Activated CD8-positive, alpha-beta memory T cell treated with anti-CD3 and anti-CD28 coated beads for 1 hour (primary cell): ENCODE data around the gene ASXL1.

ENCODE experiments used
- DNase-seq, 2 donors: peaks; one replicate each; pipeline ENCODE4 v3.0.0-alpha.2; 2020; ENCODE audit warnings: low read depth in 1 of 2; ENCODE audit errors: extremely low read depth in 1 of 2

The ASXL1 gene

GRCh38 chr20:32438331-32438858 lies 80.3 kb downstream of the ASXL1 start:
- no peak for DNase-seq

- no peak for DNase-seq
Observed at GRCh38 chr20:32439132-32439829, 81.2 kb downstream of the ASXL1 start.

- DNase-seq: no peak
Observed at GRCh38 chr20:32440069-32440757, 82.1 kb downstream of the ASXL1 start.

- DNase-seq: no peak
Observed at GRCh38 chr20:32440758-32441078, 82.6 kb downstream of the ASXL1 start.

GRCh38 chr20:32441638-32442037 lies 83.5 kb downstream of the ASXL1 start:
- DNase-seq: no peak

- DNase-seq: no peak
Observed at GRCh38 chr20:32442630-32443373, 84.7 kb downstream of the ASXL1 start.

- DNase-seq: no peak
Observed at GRCh38 chr20:32443386-32443974, 85.3 kb downstream of the ASXL1 start.

- DNase-seq: no peak
Observed at GRCh38 chr20:32444474-32445220, 86.5 kb downstream of the ASXL1 start.

- DNase-seq: no peak
Observed at GRCh38 chr20:32445539-32446273, 87.6 kb downstream of the ASXL1 start.

- no peak for DNase-seq
Observed at GRCh38 chr20:32446301-32447100, 88.4 kb downstream of the ASXL1 start.

GRCh38 chr20:32447136-32448027 lies 89.3 kb downstream of the ASXL1 start:
- no peak for DNase-seq

GRCh38 chr20:32448306-32449056 lies 90.3 kb downstream of the ASXL1 start:
- no peak for DNase-seq

GRCh38 chr20:32449057-32449889 lies 91.1 kb downstream of the ASXL1 start:
- no peak for DNase-seq

- no peak for DNase-seq
Observed at GRCh38 chr20:32449890-32450401, 91.8 kb downstream of the ASXL1 start.

GRCh38 chr20:32450484-32451061 lies 92.4 kb downstream of the ASXL1 start:
- no peak for DNase-seq

GRCh38 chr20:32451340-32451681 lies 93.2 kb downstream of the ASXL1 start:
- no peak for DNase-seq
